ENCODE results near the gene CELF4.
"Not testable (repeated sequence)": the region's sequence is repeated elsewhere in the genome, so short reads cannot be mapped to it uniquely, and the experiment has no call there.

The CELF4 gene

GRCh38 chr18:37471637-37472036 lies 94.0 kb downstream of the CELF4 start:
- no peak overlapping the region for H3K4me3 ChIP-seq (ENCODE audit: low read depth, low read length)
- TF ChIP-seq CTCF (IDR thresholded peaks at IDR 0.05; ENCODE audit: insufficient read depth, low read length, missing control alignments): no peak
- ChIA-PET POLR2A (no interaction called here), CTCF (no interaction called here)
- no peak for DNase-seq (ENCODE audit: low read depth, low spot score)

DNA sequence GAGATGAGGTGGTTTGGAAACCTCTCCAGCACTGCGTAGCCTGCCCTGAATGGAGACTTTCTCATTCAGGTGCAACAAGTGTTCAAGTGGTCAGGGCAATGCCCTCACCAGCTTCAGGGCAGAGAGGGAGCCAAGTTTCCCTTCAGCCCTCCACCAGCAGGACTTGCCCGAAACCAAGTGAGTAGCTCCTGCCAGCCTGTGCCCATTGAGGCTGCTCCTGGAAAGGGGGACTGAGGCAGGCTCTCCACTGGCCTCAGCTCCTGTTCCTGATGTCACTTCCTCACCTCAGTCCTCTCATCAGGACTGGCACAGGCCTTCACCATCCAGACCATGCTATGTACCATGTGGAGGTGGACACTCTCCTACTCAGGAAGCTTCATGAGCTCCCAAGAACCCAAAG lies 94.6 kb downstream of the CELF4 start:
- ChIA-PET CTCF (no interaction called here), POLR2A (no interaction called here)
- TF ChIP-seq CTCF (IDR thresholded peaks at IDR 0.05; ENCODE audit: insufficient read depth, low read length, missing control alignments): no peak
- DNase-seq (ENCODE audit: low read depth, low spot score): no peak
- H3K4me3 ChIP-seq (ENCODE audit: low read depth, low read length): no peak overlapping the region

DNA sequence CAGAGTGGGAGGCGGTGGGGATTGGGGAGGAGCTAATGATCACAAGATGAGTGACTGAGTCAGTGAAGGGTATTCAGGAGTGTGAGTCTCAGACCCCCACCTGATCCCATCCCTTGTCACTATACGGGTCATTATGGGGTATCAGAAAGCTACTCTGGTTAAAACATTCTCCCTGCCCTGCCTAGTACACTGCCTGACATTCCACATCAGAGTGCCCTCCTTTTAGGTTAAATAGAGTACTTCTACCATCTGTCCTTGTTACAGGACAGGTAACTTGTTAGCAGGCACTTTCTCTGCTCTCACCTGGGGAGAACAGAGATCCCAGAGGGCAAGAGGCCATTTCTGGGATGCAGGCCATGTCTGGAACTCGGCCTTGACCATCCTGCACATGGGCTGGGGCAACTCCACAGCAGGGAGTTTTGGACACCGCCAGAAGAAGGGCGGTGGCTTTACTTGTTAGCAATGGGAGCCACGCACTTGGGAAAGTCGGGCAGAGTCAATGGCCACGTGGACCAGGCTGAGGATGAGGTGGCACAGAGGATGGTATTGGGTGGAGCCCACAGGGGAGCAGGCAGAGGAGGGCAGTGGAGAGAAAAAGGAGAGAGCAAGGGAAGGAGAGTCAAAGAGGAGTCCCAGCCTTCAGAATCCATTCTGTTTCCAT lies 98.5 kb downstream of the CELF4 start:
- no peak overlapping the region for H3K4me3 ChIP-seq (ENCODE audit: low read depth, low read length)
- CTCF ChIA-PET: interaction anchor here (0.9 kb wide), 1 partner anchor 11 kb away, joined by 3 read pairs; no protein-coding TSS in a partner anchor
- TF ChIP-seq CTCF (IDR thresholded peaks at IDR 0.05; ENCODE audit: insufficient read depth, low read length, missing control alignments): no peak
- POLR2A ChIA-PET: no interaction called here
- no peak for DNase-seq (ENCODE audit: low read depth, low spot score)

GRCh38 chr18:37465958-37466357 lies 99.6 kb downstream of the CELF4 start:
- CTCF ChIA-PET: interaction anchor here (1.1 kb wide), 1 partner anchor 11 kb away, joined by 4 read pairs; no protein-coding TSS in a partner anchor
- DNase-seq (ENCODE audit: low read depth, low spot score): no peak
- no peak for TF ChIP-seq CTCF (IDR thresholded peaks at IDR 0.05; ENCODE audit: insufficient read depth, low read length, missing control alignments)
- H3K4me3 ChIP-seq (ENCODE audit: low read depth, low read length): no peak overlapping the region
- POLR2A ChIA-PET: no interaction called here

GRCh38 chr18:37464257-37464656 lies 101.3 kb downstream of the CELF4 start:
- ChIA-PET POLR2A (no interaction called here), CTCF (no interaction called here)
- H3K4me3 ChIP-seq (ENCODE audit: low read depth, low read length): no peak overlapping the region
- TF ChIP-seq CTCF (IDR thresholded peaks at IDR 0.05; ENCODE audit: insufficient read depth, low read length, missing control alignments): no peak
- no peak for DNase-seq (ENCODE audit: low read depth, low spot score)

DNA sequence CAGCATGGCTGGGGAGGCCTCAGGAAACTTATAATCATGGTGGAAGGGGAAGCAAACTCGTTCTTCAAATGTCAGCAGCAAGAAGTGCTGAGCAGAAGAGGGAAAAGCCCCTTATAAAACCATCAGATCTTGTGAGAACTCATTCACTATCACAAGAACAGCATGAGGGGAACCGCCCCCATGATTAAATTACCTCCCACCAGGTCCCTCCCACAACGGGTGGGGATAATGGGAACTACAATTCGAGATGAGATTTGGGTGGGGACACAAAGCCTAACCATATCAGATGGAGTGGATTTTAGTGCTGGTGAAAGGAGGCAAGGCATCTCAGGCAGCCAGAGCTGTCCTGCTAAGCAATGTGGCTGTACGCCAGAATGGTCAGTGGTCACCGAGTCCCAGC lies 104.3 kb downstream of the CELF4 start:
- DNase-seq (ENCODE audit: low read depth, low spot score); H3K4me3 ChIP-seq (ENCODE audit: low read depth, low read length); POLR2A ChIA-PET: not testable (repeated sequence)
- CTCF ChIA-PET: interaction anchor here (1.1 to 1.8 kb wide), 2 partner anchors 14 to 16 kb away, joined by 3 to 4 read pairs; no protein-coding TSS in a partner anchor

DNA sequence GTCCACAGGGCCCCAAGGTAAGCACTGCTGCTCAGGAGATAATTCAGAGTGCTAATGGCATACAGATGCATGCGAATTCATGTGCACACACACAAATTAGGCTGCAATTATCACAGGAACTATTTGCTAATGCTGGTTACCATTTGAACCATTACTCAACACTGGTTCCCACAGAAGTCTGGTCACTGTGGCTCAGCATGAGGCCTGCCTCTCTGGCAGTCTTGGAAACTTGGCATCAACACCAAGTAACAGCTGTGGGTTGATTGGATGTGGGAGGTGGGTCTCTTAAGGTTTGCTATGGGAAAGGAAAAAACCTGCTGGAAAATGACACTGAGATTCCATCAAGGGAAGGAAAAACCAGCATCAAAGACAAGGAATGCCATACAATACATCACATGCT lies 105.0 kb downstream of the CELF4 start:
- no peak overlapping the region for H3K4me3 ChIP-seq (ENCODE audit: low read depth, low read length)
- CTCF ChIA-PET: interaction anchor here (1.1 to 1.8 kb wide), 2 partner anchors 15 to 16 kb away, joined by 3 to 4 read pairs; no protein-coding TSS in a partner anchor
- no peak for DNase-seq (ENCODE audit: low read depth, low spot score)
- POLR2A ChIA-PET: no interaction called here
- no peak for TF ChIP-seq CTCF (IDR thresholded peaks at IDR 0.05; ENCODE audit: insufficient read depth, low read length, missing control alignments)

Data from AG04449 (cell line).